HCT116 (cell line): ENCODE data around the gene MAML2. TPM values are rescaled to one million over a fixed set of nuclear protein-coding genes. Genes with fewer than 3 reads are reported as not detected.

Experiments
- ATAC-seq: fragments of 200-7000 bp; cut with Tn5 transposase; 2 replicates; pipeline ENCODE4 v1.9.1; 2020; ENCODE audit warnings: mild to moderate bottlenecking, moderate library complexity
- BruUV-seq: library from RNA; stranded (reverse); fragments of 400-500 nt; replicated peaks from 2 replicates; lab custom pipeline; 2021; lab: Mats Ljungman, UMichigan
- CTCF ChIA-PET: fragments of 300-600 bp; sonication (Branson Sonifier 250); formaldehyde crosslinking; loops from one replicate; lab custom pipeline; 2021; ENCODE audit warnings: antibody characterized with exemption; lab: Charles Lee
- POLR2A ChIA-PET: fragments of 300-600, 350-600 bp; sonication (Branson Sonifier 250); formaldehyde crosslinking; loops from one replicate; lab custom pipeline; 2021; ENCODE audit warnings: antibody characterized with exemption; lab: Charles Lee
- RAD21 ChIA-PET, 2 experiments: fragments of 300-600 bp; sonication (Branson Sonifier 250); formaldehyde crosslinking; loops; one replicate each; lab custom pipeline; 2023; ENCODE audit warnings: low total read pairs in 2 of 2; ENCODE audit not compliant: uncharacterized antibody in 2 of 2, unreplicated experiment in 2 of 2, low non-redundant PET in 1 of 2; lab: Charles Lee
- DNase-seq: peaks from one replicate; pipeline ENCODE4 v3.0.0-alpha.2; 2010; ENCODE audit warnings: low read depth, low spot score
- H2AFZ ChIP-seq: fragments of 200-600 bp; shearing (Covaris generic), sonication (generic); 2 replicates; pipeline ENCODE4 v1.6.1; 2017; ENCODE audit warnings: low read depth, mixed run types, mixed read lengths, antibody characterized with exemption, low read length; ENCODE audit not compliant: poor library complexity, severe bottlenecking
- H3K27ac ChIP-seq: 2 replicates; pipeline ENCODE4 v1.5.1; 2012; ENCODE audit warnings: low read depth, low read length
- H3K27me3 ChIP-seq: fragments of 200-600 bp; sonication (generic); 2 replicates; pipeline ENCODE4 v1.6.1; 2016; ENCODE audit warnings: mixed run types, low read length, mixed read lengths; ENCODE audit not compliant: insufficient read depth
- H3K36me3 ChIP-seq, 2 experiments: fragments of 200-500 bp in 1 of 2; fragments of 200-600 bp in 1 of 2; sonication (Bioruptor generic) in 1 of 2; sonication (generic) in 1 of 2; 2 replicates each; pipeline versions ENCODE4 v1.5.1 to v1.6.1; 2014 to 2016; ENCODE audit warnings: low read length in 2 of 2, inconsistent platforms in 1 of 2, mixed read lengths in 1 of 2, mixed run types in 1 of 2; ENCODE audit not compliant: insufficient read depth in 2 of 2, control insufficient read depth in 1 of 2
- H3K4me1 ChIP-seq, 2 experiments: fragments of 200-600 bp in 1 of 2; sonication (generic) in 1 of 2; 2 replicates each; pipeline versions ENCODE4 v1.5.1 to v1.6.1; 2012 to 2017; ENCODE audit warnings: low read length in 2 of 2, inconsistent platforms in 1 of 2, mild to moderate bottlenecking in 1 of 2, mixed read lengths in 1 of 2, mixed run types in 1 of 2, moderate library complexity in 1 of 2; ENCODE audit not compliant: insufficient read depth in 2 of 2, control insufficient read depth in 1 of 2
- H3K4me2 ChIP-seq: fragments of 200-600 bp; sonication (generic); 2 replicates; pipeline ENCODE4 v1.6.1; 2017; ENCODE audit warnings: mixed run types, low read length, mixed read lengths
- H3K4me3 ChIP-seq, 2 experiments: fragments of 200-600 bp in 1 of 2; sonication (generic) in 1 of 2; replicated peaks in 1 of 2; 2 replicates each; pipeline ENCODE4 v1.5.1; 2011 to 2016; ENCODE audit warnings: low read length in 2 of 2, control low read depth in 1 of 2, low read depth in 1 of 2, mild to moderate bottlenecking in 1 of 2, mixed read lengths in 1 of 2, mixed run types in 1 of 2
- H3K79me2 ChIP-seq: fragments of 200-600 bp; sonication (generic); 2 replicates; pipeline ENCODE4 v1.6.1; 2017; ENCODE audit warnings: mild to moderate bottlenecking, mixed run types, low read length, moderate library complexity, mixed read lengths; ENCODE audit not compliant: insufficient read depth
- H3K9ac ChIP-seq: fragments of 200-600 bp; sonication (generic); 2 replicates; pipeline ENCODE4 v1.6.1; 2016; ENCODE audit warnings: low read length, mixed read lengths
- H3K9me2 ChIP-seq: fragments of 200-600 bp; sonication (generic), shearing (Covaris generic); 2 replicates; pipeline ENCODE4 v1.6.1; 2017; ENCODE audit warnings: mixed run types, mild to moderate bottlenecking, moderate library complexity; ENCODE audit not compliant: insufficient read depth
- H3K9me3 ChIP-seq, 2 experiments: fragments of 200-500 bp in 1 of 2; fragments of 200-600 bp in 1 of 2; sonication (Bioruptor generic) in 1 of 2; sonication (generic) in 1 of 2; 2 replicates each; pipeline ENCODE4 v1.6.1; 2014 to 2017; ENCODE audit warnings: low read length in 2 of 2, mixed read lengths in 2 of 2, inconsistent platforms in 1 of 2, low read depth in 1 of 2, mild to moderate bottlenecking in 1 of 2, mixed run types in 1 of 2, moderate library complexity in 1 of 2; ENCODE audit not compliant: control insufficient read depth in 1 of 2, insufficient read depth in 1 of 2
- H4K20me1 ChIP-seq: fragments of 200-600 bp; sonication (generic), shearing (Covaris generic); 2 replicates; pipeline ENCODE4 v1.6.1; 2017; ENCODE audit warnings: mixed run types, mild to moderate bottlenecking, moderate library complexity; ENCODE audit not compliant: insufficient read depth
- CEBPB ChIP-seq: IDR thresholded peaks from 2 replicates; pipeline ENCODE4 v1.6.1; 2012; ENCODE audit warnings: low read depth
- ELF1 ChIP-seq: IDR thresholded peaks from 2 replicates; pipeline ENCODE4 v1.6.1; 2012; ENCODE audit warnings: low read depth, borderline replicate concordance
- EZH2 ChIP-seq: fragments of 200-600 bp; sonication (generic); IDR thresholded peaks from 2 replicates; pipeline ENCODE4 v1.6.1; 2017; ENCODE audit warnings: antibody characterized with exemption, mixed run types
- JUND ChIP-seq: IDR thresholded peaks from 2 replicates; pipeline ENCODE4 v1.6.1; 2012
- POLR2A ChIP-seq: IDR thresholded peaks from 2 replicates; pipeline ENCODE4 v1.7.0; 2011; ENCODE audit warnings: borderline replicate concordance; ENCODE audit not compliant: insufficient read depth, insufficient read length; ENCODE audit errors: extremely low read depth
- POLR2AphosphoS5 ChIP-seq: IDR thresholded peaks from 2 replicates; pipeline ENCODE4 v1.6.1; 2011; ENCODE audit warnings: mild to moderate bottlenecking, low read depth, low read length, moderate library complexity
- RAD21 ChIP-seq: IDR thresholded peaks from 2 replicates; pipeline ENCODE4 v1.6.1; 2012; ENCODE audit warnings: low read depth, mild to moderate bottlenecking
- SIN3A ChIP-seq: IDR thresholded peaks from 2 replicates; pipeline ENCODE4 v1.6.1; 2012; ENCODE audit warnings: low read depth
- SP1 ChIP-seq: IDR thresholded peaks from 2 replicates; pipeline ENCODE4 v1.6.1; 2012; ENCODE audit warnings: low read depth
- SRF ChIP-seq: IDR thresholded peaks from 2 replicates; pipeline ENCODE4 v1.6.1; 2012; ENCODE audit warnings: low read depth
- TCF7L2 ChIP-seq: IDR thresholded peaks from 2 replicates; pipeline ENCODE4 v1.7.0; 2011; ENCODE audit warnings: borderline replicate concordance, inconsistent platforms; ENCODE audit not compliant: insufficient read depth, insufficient read length; ENCODE audit errors: extremely low read depth
- YY1 ChIP-seq: IDR thresholded peaks from 2 replicates; pipeline ENCODE4 v1.6.1; 2011; ENCODE audit warnings: low read length, low read depth, moderate library complexity, mild to moderate bottlenecking; ENCODE audit not compliant: insufficient replicate concordance; ENCODE audit errors: extremely low read depth
- intact Hi-C: fragments of 100-400 bp; cut with micrococcal nuclease; formaldehyde crosslinking; loops from 2 replicates; pipeline ENCODE4 v1.10.0; 2022
- total RNA-seq: library from RNA; stranded (reverse); gene quantifications from one replicate; pipeline ENCODE4 v1.2.1, GENCODE V29; 2021; ENCODE audit not compliant: unreplicated experiment
- TF ChIP-seq, protein P1 (sequence below), 3 experiments: fragments of 200-600 bp in 1 of 3; sonication (generic) in 1 of 3; IDR thresholded peaks in 2 of 3; conservative IDR thresholded peaks in 1 of 3; 2 replicates each; pipeline ENCODE4 v1.5.1; 2012 to 2017; ENCODE audit warnings: low read depth in 2 of 3, low read length in 2 of 3, antibody characterized with exemption in 1 of 3, borderline replicate concordance in 1 of 3, control low read depth in 1 of 3, mild to moderate bottlenecking in 1 of 3, mixed read lengths in 1 of 3, mixed run types in 1 of 3, moderate library complexity in 1 of 3; ENCODE audit not compliant: insufficient read depth in 1 of 3
- TF ChIP-seq, protein P2 (sequence below): IDR thresholded peaks from 2 replicates; pipeline ENCODE4 v1.6.1; 2012
- TF ChIP-seq, protein P3 (sequence below): IDR thresholded peaks from 2 replicates; pipeline ENCODE4 v1.6.1; 2011; ENCODE audit warnings: mild to moderate bottlenecking, low read length, moderate library complexity; ENCODE audit not compliant: insufficient replicate concordance; ENCODE audit errors: extremely low read depth
- TF ChIP-seq, protein P4 (sequence below): IDR thresholded peaks from 2 replicates; pipeline ENCODE4 v1.6.1; 2012; ENCODE audit warnings: low read depth

Gene MAML2
- total RNA-seq, 1 experiment from 2014 or later = 2.6 TPM

DNA sequence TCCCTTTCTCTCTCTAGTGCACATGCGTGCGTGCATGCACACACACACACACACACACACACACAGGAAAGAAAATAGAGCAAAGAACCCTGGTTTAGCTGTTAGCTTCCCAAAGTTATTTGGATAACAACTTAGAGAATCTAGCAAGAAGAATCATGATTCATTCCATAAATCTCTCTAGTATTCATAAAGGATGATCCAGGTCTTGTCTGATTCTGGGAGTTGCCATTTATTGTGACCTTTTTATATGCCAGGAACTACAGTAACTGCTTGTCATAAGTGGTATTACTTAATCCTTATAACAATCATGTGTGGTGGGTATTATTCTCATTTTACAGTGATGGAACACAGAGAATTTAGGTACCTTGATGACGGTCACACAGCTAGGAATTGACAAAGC is 277.6 kb downstream of the MAML2 start (continued):
- TF ChIP-seq, protein P1, sequence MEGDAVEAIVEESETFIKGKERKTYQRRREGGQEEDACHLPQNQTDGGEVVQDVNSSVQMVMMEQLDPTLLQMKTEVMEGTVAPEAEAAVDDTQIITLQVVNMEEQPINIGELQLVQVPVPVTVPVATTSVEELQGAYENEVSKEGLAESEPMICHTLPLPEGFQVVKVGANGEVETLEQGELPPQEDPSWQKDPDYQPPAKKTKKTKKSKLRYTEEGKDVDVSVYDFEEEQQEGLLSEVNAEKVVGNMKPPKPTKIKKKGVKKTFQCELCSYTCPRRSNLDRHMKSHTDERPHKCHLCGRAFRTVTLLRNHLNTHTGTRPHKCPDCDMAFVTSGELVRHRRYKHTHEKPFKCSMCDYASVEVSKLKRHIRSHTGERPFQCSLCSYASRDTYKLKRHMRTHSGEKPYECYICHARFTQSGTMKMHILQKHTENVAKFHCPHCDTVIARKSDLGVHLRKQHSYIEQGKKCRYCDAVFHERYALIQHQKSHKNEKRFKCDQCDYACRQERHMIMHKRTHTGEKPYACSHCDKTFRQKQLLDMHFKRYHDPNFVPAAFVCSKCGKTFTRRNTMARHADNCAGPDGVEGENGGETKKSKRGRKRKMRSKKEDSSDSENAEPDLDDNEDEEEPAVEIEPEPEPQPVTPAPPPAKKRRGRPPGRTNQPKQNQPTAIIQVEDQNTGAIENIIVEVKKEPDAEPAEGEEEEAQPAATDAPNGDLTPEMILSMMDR (IDR thresholded peaks at IDR 0.05 in 2 of 3, conservative IDR thresholded peaks at IDR 0.05 in 1 of 3; ENCODE audit: borderline replicate concordance in 1 of 3, insufficient read depth in 1 of 3, low read depth in 2 of 3, low read length in 2 of 3) = no peak
- no peak for TF ChIP-seq SRF
- TF ChIP-seq TCF7L2 = no peak
- TF ChIP-seq, protein P2, sequence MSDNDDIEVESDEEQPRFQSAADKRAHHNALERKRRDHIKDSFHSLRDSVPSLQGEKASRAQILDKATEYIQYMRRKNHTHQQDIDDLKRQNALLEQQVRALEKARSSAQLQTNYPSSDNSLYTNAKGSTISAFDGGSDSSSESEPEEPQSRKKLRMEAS = no peak
- TF ChIP-seq SIN3A = no peak

DNA sequence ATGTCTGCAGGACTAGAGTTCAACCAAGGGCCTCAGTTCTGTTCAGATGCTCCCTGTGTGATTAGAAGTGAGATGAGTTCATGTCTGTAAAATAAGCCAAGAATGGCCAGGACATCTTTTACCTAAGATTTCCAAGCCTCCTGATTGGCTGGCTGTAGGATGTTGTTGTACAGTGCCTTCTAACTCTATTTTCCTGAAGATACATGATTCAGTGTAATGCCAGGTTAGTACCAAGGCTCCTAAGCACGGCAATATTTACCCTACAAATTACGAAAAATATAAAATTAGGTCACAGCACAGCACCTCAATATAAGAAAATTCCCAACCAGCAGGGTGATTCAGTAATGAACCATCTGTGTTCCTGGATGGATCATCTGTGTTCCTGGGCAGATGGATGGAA is 279.1 kb downstream of the MAML2 start:
- DNase-seq (no peak), ATAC-seq (no peak)
- CTCF ChIA-PET = no interaction called here
- Histone ChIP-seq H3K9me2 (no peaks in the 10 kb centered on the region), H3K27me3 (no peaks in the 10 kb centered on the region), H4K20me1 (no peaks in the 10 kb centered on the region), H3K9ac (no peak overlapping the region), H3K4me2 (no peak overlapping the region), H2AFZ (no peak overlapping the region), H3K4me1 (peaks cover 5% of the 10 kb centered on the region in 2 experiments; a peak in 2 of 4 replicates), H3K79me2 (no peaks in the 10 kb centered on the region), H3K4me3 (no peak overlapping the region), H3K27ac (no peak overlapping the region), H3K36me3 (no peaks in the 10 kb centered on the region), H3K9me3 (no peaks in the 10 kb centered on the region)
- intact Hi-C loops = no loop called here
- POLR2A ChIA-PET = no interaction called here
- BruUV-seq = no TSS peak
- RAD21 ChIA-PET = no interaction called here
- TF ChIP-seq ELF1 = no peak
- TF ChIP-seq JUND = no peak
- no peak for TF ChIP-seq RAD21
- TF ChIP-seq POLR2A = no peak
- TF ChIP-seq POLR2AphosphoS5 = no peak
- TF ChIP-seq SP1 = no peak
- TF ChIP-seq, protein P2 = no peak
- TF ChIP-seq, protein P3, sequence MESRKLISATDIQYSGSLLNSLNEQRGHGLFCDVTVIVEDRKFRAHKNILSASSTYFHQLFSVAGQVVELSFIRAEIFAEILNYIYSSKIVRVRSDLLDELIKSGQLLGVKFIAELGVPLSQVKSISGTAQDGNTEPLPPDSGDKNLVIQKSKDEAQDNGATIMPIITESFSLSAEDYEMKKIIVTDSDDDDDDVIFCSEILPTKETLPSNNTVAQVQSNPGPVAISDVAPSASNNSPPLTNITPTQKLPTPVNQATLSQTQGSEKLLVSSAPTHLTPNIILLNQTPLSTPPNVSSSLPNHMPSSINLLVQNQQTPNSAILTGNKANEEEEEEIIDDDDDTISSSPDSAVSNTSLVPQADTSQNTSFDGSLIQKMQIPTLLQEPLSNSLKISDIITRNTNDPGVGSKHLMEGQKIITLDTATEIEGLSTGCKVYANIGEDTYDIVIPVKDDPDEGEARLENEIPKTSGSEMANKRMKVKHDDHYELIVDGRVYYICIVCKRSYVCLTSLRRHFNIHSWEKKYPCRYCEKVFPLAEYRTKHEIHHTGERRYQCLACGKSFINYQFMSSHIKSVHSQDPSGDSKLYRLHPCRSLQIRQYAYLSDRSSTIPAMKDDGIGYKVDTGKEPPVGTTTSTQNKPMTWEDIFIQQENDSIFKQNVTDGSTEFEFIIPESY = no peak
- TF ChIP-seq CEBPB = no peak
- TF ChIP-seq, protein P4, sequence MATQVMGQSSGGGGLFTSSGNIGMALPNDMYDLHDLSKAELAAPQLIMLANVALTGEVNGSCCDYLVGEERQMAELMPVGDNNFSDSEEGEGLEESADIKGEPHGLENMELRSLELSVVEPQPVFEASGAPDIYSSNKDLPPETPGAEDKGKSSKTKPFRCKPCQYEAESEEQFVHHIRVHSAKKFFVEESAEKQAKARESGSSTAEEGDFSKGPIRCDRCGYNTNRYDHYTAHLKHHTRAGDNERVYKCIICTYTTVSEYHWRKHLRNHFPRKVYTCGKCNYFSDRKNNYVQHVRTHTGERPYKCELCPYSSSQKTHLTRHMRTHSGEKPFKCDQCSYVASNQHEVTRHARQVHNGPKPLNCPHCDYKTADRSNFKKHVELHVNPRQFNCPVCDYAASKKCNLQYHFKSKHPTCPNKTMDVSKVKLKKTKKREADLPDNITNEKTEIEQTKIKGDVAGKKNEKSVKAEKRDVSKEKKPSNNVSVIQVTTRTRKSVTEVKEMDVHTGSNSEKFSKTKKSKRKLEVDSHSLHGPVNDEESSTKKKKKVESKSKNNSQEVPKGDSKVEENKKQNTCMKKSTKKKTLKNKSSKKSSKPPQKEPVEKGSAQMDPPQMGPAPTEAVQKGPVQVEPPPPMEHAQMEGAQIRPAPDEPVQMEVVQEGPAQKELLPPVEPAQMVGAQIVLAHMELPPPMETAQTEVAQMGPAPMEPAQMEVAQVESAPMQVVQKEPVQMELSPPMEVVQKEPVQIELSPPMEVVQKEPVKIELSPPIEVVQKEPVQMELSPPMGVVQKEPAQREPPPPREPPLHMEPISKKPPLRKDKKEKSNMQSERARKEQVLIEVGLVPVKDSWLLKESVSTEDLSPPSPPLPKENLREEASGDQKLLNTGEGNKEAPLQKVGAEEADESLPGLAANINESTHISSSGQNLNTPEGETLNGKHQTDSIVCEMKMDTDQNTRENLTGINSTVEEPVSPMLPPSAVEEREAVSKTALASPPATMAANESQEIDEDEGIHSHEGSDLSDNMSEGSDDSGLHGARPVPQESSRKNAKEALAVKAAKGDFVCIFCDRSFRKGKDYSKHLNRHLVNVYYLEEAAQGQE = no peak
- TF ChIP-seq YY1 = no peak
- no peak for TF ChIP-seq EZH2
- no peak for TF ChIP-seq SRF
